Endothelial cell of umbilical vein (primary cell): ENCODE data around the gene INAVA. TPM values are rescaled to one million over a fixed set of nuclear protein-coding genes. Genes with fewer than 3 reads are reported as not detected.

ENCODE experiments used
- BruUV-seq: library from RNA; stranded (reverse); fragments of 400-500 nt; replicated peaks from 2 replicates; lab custom pipeline; 2021; lab: Mats Ljungman, UMichigan
- CTCF ChIA-PET: fragments of 300-600, 350-600 bp; sonication (Branson Sonifier 250); formaldehyde crosslinking; loops from one replicate; lab custom pipeline; 2021; ENCODE audit warnings: antibody characterized with exemption, inconsistent platforms; lab: Charles Lee
- POLR2A ChIA-PET: fragments of 300-600, 350-600 bp; sonication (Branson Sonifier 250); formaldehyde crosslinking; loops from one replicate; lab custom pipeline; 2021; ENCODE audit warnings: antibody characterized with exemption, inconsistent platforms; lab: Charles Lee
- DNase-seq: peaks from one replicate; pipeline ENCODE4 v3.0.0-alpha.2; 2011; ENCODE audit warnings: low read depth, low spot score
- FAIRE-seq: peaks from 2 replicates; lab custom pipeline; 2011; peaks lifted over from hg19 to GRCh38; lab: Jason Lieb, UNC
- H2AFZ ChIP-seq: 2 replicates; pipeline ENCODE4 v1.6.0; 2012; ENCODE audit warnings: low read depth, low read length, control low read depth, inconsistent platforms
- H3K27ac ChIP-seq: 2 replicates; pipeline ENCODE4 v1.5.1; 2011; ENCODE audit warnings: low read depth, mild to moderate bottlenecking, control low read depth, low read length, moderate library complexity; ENCODE audit not compliant: insufficient read depth
- H3K27me3 ChIP-seq, 2 experiments: 2 replicates each; pipeline versions ENCODE4 v1.6.0 to v1.6.1; 2011; ENCODE audit warnings: low read length in 2 of 2, mixed read lengths in 1 of 2; ENCODE audit not compliant: control insufficient read depth in 2 of 2, insufficient read depth in 2 of 2
- H3K36me3 ChIP-seq, 2 experiments: 2 replicates in 1 of 2; 3 replicates in 1 of 2; pipeline ENCODE4 v1.5.1; 2011; ENCODE audit warnings: low read length in 2 of 2, mild to moderate bottlenecking in 1 of 2, moderate library complexity in 1 of 2; ENCODE audit not compliant: control insufficient read depth in 2 of 2, insufficient read depth in 2 of 2; ENCODE audit errors: extremely low read depth in 1 of 2
- H3K4me1 ChIP-seq: 3 replicates; pipeline ENCODE4 v1.5.1; 2011; ENCODE audit warnings: mild to moderate bottlenecking, low read length; ENCODE audit not compliant: control insufficient read depth, insufficient read depth; ENCODE audit errors: extremely low read depth
- H3K4me2 ChIP-seq: 2 replicates; pipeline ENCODE4 v1.6.1; 2011; ENCODE audit warnings: low read length, control low read depth, mixed read lengths; ENCODE audit not compliant: insufficient read depth
- H3K4me3 ChIP-seq, 3 experiments: fragments of 200-600 bp in 1 of 3; sonication (generic), shearing (Covaris generic) in 1 of 3; replicated peaks in 1 of 3; 2 replicates each; pipeline ENCODE4 v1.5.1; 2011 to 2016; ENCODE audit warnings: control low read depth in 3 of 3, low read length in 3 of 3, mild to moderate bottlenecking in 2 of 3, inconsistent platforms in 1 of 3, low read depth in 1 of 3, moderate library complexity in 1 of 3; ENCODE audit not compliant: insufficient read depth in 1 of 3
- H3K79me2 ChIP-seq: 2 replicates; pipeline ENCODE4 v1.6.0; 2012; ENCODE audit warnings: low read length, inconsistent platforms; ENCODE audit not compliant: control insufficient read depth, insufficient read depth
- H3K9ac ChIP-seq: replicated peaks from 2 replicates; pipeline ENCODE3; 2011; ENCODE audit warnings: low read length, control low read depth; ENCODE audit not compliant: insufficient read depth; ENCODE audit errors: extremely low read depth
- H3K9me1 ChIP-seq: replicated peaks from 3 replicates; pipeline ENCODE4 v1.6.0; 2011; ENCODE audit warnings: mild to moderate bottlenecking, low read length; ENCODE audit not compliant: control insufficient read depth, insufficient read depth; ENCODE audit errors: extremely low read depth
- H3K9me3 ChIP-seq: replicated peaks from 2 replicates; pipeline ENCODE4 v1.5.1; 2012; ENCODE audit warnings: low read length, inconsistent platforms; ENCODE audit not compliant: control insufficient read depth, insufficient read depth
- H4K20me1 ChIP-seq: replicated peaks from 2 replicates; pipeline ENCODE3; 2011; ENCODE audit warnings: mild to moderate bottlenecking, low read length; ENCODE audit not compliant: control insufficient read depth, insufficient read depth; ENCODE audit errors: extremely low read depth
- CTCF ChIP-seq, 2 donors: IDR thresholded peaks; 1 replicate in 1 of 2; 2 replicates in 1 of 2; pipeline ENCODE4 v1.5.1; 2011; ENCODE audit warnings: low read length in 2 of 2, mild to moderate bottlenecking in 2 of 2, moderate library complexity in 2 of 2, control low read depth in 1 of 2, inconsistent platforms in 1 of 2, low read depth in 1 of 2; ENCODE audit not compliant: insufficient read depth in 1 of 2; ENCODE audit errors: extremely low read depth in 1 of 2
- EZH2 ChIP-seq: IDR thresholded peaks from 2 replicates; pipeline ENCODE4 v1.6.1; 2012; ENCODE audit warnings: borderline replicate concordance, low read depth, mild to moderate bottlenecking, moderate library complexity, low read length, inconsistent platforms; ENCODE audit not compliant: severe bottlenecking
- FOS ChIP-seq: IDR thresholded peaks from 2 replicates; pipeline ENCODE4 v1.6.1; 2011; ENCODE audit warnings: mild to moderate bottlenecking, low read length, moderate library complexity, borderline replicate concordance; ENCODE audit not compliant: insufficient read depth
- GATA2 ChIP-seq: IDR thresholded peaks from 2 replicates; pipeline ENCODE4 v1.7.0; 2011; ENCODE audit warnings: low read depth, mild to moderate bottlenecking, moderate library complexity, mixed read lengths, low read length; ENCODE audit not compliant: insufficient read length, insufficient read depth
- JUN ChIP-seq: IDR thresholded peaks from 2 replicates; pipeline ENCODE4 v1.6.1; 2011; ENCODE audit warnings: borderline replicate concordance, low read depth; ENCODE audit not compliant: insufficient read length, insufficient read depth
- MAX ChIP-seq: IDR thresholded peaks from 2 replicates; pipeline ENCODE4 v1.6.1; 2011; ENCODE audit not compliant: insufficient read depth, insufficient read length
- MYC ChIP-seq: IDR thresholded peaks from one replicate; pipeline ENCODE4 v1.6.1; 2011; ENCODE audit warnings: mild to moderate bottlenecking, low read depth, low read length
- POLR2A ChIP-seq: IDR thresholded peaks from 2 replicates; pipeline ENCODE4 v1.6.1; 2012; ENCODE audit warnings: low read depth, mild to moderate bottlenecking, control low read depth, low read length
- POLR2AphosphoS5 ChIP-seq: IDR thresholded peaks from 2 replicates; pipeline ENCODE4 v1.6.1; 2012; ENCODE audit warnings: low read depth, mild to moderate bottlenecking, control low read depth, low read length, moderate library complexity; ENCODE audit not compliant: insufficient read depth
- dilution Hi-C: fragments of 300-500 bp; cut with MboI; formaldehyde crosslinking; loops from one replicate; pipeline ENCODE4 v1.15.0; 2019; ENCODE audit warnings: low sequenced_read_pairs; ENCODE audit not compliant: extremely low pct_ligation_motif_present
- intact Hi-C: fragments of 100-400 bp; cut with micrococcal nuclease; formaldehyde crosslinking; loops from one replicate; pipeline ENCODE4 v1.10.0; 2022
- polyA plus RNA-seq, 4 experiments: library from polyadenylated mRNA; depleted of rRNA in 3 of 4; stranded (reverse) in 3 of 4; unstranded in 1 of 4; fragments of >200 nt; gene quantifications; 2 replicates each; pipeline versions ENCODE4 v1.2.1 to v1.2.3, GENCODE V29; 2011 to 2012; ENCODE audit warnings: missing spikeins in 1 of 4
- total RNA-seq: library from RNA; stranded (reverse); gene quantifications from 2 replicates; pipeline ENCODE4 v1.2.3, GENCODE V29; 2021

Gene INAVA
- total and polyA plus RNA-seq, 2 donors (not counting 3 experiments of a cell fraction or from before 2014, with no cell fraction given) = 0.42 TPM; not detected in 1

GRCh38 chr1:200900877-200901276 lies 6.2 kb downstream of the INAVA start:
- Histone ChIP-seq H3K4me3 (no peak overlapping the region), H3K9ac (no peak overlapping the region), H3K9me1 (no peaks in the 10 kb centered on the region), H3K4me2 (no peak overlapping the region), H3K27ac (no peak overlapping the region), H3K79me2 (no peaks in the 10 kb centered on the region), H3K9me3 (no peaks in the 10 kb centered on the region), H4K20me1 (no peaks in the 10 kb centered on the region), H3K27me3 (peaks cover 0 to 3% of the 10 kb centered on the region in 2 experiments), H3K36me3 (no peaks in the 10 kb centered on the region), H2AFZ (no peak overlapping the region), H3K4me1 (no peaks in the 10 kb centered on the region)
- intact Hi-C loops = no loop called here
- TF ChIP-seq EZH2 (no peak), JUN (no peak), GATA2 (no peak), FOS (no peak), POLR2A (no peak), MYC (no peak), MAX (no peak), POLR2AphosphoS5 (no peak), CTCF (IDR thresholded peaks at IDR 0.05; ENCODE audit: extremely low read depth in 1 of 2, insufficient read depth in 1 of 2, low read depth in 1 of 2, low read length in 2 of 2) (no peak)
- no TSS peak for BruUV-seq
- dilution Hi-C loops = no loop called here
- no peak for DNase-seq
- CTCF ChIA-PET = no interaction called here
- POLR2A ChIA-PET = no interaction called here
- FAIRE-seq = no peak
